CD4-positive, alpha-beta T cell treated with Interleukin-4 for 4 hours (primary cell): ENCODE results near the gene SRD5A3.

Experiments
- DNase-seq: peaks from one replicate; pipeline ENCODE4 v3.0.0-alpha.2; 2020

Gene SRD5A3

DNA sequence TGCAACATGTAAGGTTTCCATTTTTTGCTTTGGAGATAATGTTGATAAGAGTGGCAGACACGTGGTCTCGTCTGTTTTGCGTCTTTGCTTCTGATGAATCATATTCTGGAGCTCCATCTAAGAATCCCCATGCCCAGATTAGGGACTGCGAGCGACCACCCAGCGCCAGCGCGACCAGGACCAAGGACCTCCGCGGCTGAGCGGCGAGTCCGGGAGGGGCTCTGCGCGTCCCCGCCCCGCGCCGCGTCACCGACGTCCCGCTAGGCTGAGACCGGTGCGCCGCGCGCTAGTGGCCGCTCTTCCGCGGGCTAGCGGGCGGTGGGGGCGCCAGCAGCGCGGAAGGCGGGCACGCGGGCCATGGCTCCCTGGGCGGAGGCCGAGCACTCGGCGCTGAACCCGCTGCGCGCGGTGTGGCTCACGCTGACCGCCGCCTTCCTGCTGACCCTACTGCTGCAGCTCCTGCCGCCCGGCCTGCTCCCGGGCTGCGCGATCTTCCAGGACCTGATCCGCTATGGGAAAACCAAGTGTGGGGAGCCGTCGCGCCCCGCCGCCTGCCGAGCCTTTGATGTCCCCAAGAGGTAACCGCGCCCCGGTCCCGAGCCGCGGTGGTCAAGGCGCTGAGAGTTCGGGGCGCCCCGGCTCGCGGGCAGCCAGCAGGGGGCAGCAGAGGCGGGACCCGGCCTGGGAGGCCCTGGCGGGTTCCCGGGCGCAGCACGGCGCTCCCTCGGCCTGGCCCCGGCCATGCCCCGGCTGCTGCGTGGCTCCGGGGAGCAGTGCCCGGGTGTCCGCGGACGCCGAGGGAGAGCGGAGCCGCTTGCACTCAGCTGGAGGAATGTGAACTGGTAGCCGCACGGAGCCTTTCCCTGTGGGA is at the start of gene SRD5A3:
Gene SRD5A3 (plus strand): TSS at position 263 of the 871 bp plus-strand sequence. CDS start 95 bp downstream, at position 358.
- DNase-seq = peak; percentile 65

DNA sequence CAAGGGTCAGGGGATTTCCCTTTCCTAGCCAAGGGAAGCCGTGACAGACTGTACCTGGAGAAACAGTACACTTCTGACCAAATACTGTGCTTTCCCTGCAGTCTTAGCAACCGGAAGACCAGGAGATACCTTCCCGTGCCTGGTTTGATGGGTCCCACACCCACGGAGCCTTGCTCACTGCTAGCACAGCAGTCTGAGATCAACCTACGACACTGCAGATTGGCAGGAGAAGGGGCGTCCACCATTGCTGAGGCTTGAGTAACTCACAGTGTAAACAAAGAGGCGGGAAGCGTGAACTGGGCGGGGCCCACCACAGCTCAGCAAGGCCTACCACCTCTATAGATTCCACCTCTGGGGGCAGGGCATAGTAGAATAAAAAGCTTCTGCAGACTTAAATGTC is 48.7 kb upstream of the SRD5A3 start:
- no peak for DNase-seq

DNA sequence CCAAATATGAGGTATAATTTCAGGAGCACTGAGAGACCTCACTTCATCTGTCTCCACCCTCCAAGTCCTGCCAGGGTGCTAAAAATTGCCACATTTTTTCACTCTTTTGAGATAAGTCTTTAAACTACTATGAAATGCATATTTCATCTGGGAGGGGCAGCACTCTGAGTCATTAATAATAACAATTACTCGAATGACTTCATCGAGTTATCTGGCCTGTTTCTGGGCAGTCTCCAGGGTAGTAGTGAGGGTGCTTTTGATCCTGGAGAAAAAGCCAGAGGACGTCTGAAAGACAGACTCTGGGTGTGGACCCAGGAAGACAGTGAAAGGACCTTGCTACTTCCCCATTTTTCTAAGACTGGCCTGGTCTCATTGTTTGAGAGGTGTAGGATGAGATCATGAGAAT is 42.3 kb upstream of the SRD5A3 start:
- DNase-seq = no peak

DNA sequence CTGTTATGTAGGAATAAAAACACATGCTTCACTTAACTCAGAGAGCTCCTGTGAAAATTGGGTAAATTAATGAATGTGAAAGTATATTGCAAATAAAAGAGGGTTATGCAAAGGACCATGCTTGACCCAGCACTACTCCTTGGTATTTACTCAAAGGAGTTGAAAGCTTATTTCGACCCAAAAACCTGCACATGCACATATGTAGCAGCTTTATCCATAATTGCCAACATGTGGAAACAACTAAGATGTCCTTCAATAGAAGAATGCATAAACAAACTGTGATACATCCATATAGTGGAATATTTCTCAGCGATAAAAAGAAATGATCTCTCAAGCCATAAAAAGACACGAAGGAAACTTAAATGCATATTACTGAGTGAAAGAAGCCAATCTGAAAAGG is 41.7 kb upstream of the SRD5A3 start:
- no peak for DNase-seq

DNA sequence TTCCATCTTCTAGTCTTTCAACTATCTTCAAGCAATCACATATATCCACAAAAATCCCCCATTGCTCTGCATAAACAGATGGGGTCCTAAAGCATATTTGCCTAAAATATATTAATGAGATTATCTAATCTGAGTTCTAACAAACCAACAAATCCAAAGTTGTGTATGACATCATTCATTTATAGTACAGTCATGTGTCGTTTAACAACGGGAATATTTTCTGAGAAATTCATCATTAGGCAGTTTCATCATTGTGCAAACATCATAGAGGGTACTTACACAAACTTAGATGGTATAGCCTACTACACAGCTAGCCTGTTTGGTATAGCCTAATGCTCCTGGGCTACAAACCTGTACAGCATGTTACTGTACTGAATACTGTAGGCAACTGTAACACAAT is 38.0 kb upstream of the SRD5A3 start:
- no peak for DNase-seq

DNA sequence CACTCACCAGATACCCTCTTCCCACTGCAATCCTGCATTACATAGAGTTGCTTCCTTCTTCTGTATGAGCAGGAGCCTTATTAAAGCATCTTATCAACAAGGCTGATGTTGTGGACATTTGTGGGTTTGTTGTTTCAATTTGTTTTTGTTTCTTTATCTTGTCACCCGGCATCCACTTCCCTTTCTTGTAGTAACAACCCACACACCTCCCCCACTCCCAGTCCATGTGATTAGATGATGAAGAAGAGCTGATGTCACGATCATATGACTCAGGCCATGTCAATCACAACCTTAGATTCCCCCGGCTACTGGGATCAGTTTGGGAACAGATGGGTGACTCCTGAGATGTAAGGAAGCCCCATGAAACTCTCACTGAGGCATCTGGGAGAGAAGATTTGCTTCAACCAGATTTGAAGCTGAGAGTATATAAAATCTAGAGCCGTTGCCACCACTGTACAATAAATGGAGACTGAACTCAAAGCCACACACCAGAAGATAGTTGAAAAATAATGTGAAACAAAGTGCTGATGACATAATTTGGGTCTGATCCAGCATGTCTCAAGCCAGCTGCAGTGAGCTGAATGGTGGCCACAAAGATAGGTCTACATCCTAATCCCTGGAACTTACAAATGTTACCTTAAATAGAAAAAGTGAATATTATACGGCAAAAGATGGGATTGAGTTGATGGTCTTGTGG is 34.1 kb upstream of the SRD5A3 start:
- no peak for DNase-seq

DNA sequence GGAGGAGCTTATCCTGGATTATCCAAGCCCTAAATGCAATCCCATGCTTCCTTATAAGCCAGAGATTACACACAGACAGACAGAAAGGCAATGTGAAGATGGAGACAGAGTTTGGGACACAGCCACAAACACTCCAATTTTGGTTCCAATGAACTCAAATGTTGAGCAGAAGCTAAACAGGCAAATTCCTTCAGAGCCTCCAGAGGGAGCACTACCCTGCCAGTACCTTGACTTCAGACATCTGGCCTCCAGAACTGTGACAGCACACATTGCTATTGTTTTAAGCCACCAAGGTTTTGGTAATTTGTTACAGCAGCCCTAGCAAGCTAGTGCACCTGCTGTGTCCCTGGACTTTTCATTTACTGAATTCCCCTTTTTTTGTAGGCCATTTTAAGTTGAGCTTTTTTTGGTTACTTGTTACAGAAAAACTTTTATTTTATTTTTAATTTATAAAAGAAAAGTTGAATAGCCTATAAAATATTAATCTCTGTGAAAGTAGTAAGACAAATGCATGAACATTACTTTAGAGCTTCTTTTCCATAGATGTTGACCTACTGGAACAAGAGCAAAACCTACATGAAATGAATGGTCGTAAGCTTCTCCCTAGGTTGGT is 33.4 kb upstream of the SRD5A3 start:
- peak; percentile 37 for DNase-seq

DNA sequence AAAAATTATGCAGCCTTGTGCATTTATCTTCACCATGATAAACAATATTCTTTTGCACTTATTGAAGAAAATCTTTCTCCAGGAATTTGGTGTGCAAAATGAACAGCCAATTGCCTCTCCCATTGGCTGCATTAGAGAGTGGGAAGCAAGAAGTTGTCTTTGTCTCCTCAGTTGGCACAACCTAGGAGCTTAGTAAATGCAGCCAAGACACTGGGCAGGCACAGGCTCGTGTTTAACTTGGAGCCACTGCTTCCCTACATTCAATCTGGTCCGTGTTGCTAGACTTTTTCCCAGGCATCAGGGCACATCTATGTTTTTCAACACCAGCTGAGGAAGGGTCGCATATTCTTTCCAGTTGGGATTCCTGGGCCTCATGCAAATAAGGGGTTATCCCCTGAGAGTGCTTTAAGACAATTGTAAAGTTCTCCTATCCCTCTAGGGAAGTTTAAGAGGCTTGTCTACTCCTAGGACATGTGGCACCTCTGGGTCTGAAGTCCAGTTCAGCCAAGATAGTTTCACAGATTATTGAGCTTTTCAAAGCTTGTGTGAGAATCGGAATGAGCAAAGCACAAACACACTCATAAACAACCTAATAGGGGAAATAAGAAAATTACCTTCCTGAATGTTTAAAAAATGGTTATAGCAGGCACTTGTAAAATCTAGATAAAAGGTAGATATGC is 31.8 kb upstream of the SRD5A3 start:
- DNase-seq = no peak

DNA sequence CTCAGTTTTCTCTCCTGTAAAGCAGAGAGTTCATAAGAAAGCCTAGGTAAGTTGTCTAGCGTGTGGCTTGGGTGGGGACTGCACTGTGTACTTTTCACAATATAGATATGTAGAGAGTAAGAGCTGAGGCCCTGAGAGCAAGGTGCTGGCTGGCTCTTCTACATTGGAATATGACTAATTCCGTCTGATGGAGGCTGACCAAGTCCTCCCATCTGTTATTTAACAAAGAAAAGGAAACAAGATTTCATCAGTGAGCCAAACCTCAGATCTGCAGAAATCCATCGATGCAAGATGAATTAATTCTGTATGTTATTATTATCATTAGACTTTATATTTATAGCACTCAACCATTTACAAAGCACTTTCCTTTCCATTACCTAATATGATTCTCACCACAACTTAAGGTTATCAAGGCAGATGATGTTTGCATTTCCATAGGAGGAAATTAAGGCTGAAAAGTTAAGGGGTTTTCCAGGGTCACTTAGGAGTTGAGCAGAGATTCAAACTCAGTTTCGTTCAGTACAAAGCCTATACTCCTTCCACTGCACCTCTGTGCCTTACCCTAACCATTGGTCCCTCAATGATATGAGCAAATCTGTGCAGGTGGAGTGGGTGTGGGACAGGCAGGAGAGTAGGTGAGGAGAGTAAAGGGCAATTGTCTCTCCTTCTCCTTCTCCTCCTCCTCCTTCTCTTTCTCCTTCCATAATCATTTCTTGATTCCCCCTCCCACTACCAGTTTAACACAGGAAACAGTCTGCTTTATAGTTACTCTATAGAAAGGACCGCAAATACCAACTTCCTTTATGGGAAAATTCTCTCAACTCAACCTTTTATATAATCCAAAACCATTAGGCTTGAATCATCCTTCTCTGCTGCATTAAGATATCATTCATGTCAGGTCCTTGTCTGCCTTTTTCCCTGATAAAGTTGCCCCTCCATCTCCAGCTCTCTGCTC is 27.6 kb upstream of the SRD5A3 start:
- no peak for DNase-seq

DNA sequence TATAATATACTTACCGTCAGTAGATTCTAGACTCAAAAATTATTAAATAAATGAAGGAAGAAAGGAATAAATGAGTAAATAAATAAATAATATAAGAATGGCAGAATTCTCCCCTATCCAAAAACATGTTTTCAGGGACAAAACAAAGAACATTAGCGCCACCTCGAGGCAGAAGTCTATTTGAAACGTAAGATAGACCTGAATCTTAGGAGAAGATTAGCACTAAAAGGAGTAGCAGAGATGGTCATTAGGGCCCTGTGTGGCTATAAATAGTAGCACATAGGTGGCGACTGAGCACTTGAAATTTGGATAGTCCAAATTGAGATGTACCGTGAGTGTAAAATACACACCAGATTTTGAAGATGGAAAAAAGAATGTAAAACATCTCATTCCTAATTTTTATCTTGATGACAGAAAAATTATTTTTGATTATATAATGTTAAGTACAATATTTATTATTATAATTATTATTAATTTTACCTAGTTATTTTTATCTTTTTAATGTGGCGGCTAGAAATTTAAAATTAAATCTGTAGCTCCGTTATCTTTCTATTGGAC is 24.3 kb upstream of the SRD5A3 start:
- DNase-seq = peak; percentile 16

DNA sequence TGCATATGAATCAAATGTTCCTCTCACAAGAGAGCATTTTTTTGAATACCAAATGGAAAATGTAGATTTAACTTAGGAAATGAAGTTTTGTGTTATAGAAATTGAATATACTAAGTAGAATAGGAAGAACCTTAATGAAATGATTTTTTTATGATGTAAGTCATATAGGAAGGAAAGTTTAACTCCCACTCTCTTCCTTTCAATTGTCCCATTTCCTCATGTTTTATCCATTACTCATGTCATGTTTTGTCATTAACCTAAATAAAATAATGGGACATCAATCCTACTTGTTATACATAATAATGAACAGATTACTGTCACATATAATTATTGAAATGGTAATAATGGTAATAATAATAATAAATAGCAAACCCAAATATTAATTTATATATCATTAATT is 22.7 kb upstream of the SRD5A3 start:
- no peak for DNase-seq

DNA sequence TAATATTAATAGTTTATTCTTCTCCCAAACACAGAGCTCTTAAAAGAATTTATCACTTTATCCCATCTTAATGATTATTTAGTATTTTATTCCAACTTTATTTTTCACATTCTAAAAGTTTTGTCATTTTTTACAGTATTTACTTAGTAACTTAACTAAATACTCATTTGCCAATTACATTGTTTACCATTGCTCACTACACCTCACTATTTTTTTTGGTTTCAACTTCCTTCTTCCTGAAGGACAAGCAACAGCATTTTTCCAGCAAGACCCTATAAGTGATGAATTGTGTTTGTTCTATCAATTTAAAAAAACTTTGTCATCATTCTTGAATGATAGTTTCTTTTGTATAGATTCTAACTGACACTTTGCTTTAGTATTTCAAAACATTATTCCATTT is 19.4 kb upstream of the SRD5A3 start:
- DNase-seq = no peak

DNA sequence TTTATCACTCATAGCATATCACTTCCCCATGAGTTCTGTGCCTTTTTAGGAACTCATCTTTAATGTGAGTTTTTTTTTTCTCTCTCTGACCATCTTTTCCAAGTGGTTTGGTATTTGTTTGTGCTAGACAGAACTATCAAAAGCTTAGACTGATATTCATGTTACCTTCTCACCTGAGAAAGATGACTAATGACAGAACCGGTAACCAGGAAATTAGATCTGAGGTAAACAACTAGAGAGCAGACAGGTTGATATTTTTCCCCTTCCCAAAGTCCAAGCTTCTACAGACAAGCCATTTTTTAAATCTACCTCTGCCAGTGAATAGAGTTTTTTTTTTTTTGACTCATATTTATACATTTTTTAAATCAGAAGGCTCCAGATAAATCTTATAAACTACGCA is 17.0 kb upstream of the SRD5A3 start:
- no peak for DNase-seq

DNA sequence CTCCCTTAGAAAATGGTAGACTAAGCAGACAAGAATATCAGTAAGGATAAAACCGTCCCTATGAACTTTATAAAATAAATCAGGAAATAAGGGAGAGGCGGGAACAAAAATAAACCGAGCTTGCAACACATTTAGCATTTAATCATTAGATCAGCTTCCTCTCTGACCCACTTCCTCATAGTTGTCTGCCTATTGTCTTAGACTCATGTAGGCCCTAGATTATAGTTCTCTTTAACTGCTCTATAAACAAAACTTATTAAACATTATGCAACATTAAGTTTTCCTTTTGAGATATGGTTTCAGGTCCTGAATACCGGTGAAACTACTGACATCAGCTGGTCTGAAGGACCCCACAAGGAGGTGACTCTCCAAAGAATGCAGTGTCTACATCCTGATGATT is 15.8 kb upstream of the SRD5A3 start:
- no peak for DNase-seq

DNA sequence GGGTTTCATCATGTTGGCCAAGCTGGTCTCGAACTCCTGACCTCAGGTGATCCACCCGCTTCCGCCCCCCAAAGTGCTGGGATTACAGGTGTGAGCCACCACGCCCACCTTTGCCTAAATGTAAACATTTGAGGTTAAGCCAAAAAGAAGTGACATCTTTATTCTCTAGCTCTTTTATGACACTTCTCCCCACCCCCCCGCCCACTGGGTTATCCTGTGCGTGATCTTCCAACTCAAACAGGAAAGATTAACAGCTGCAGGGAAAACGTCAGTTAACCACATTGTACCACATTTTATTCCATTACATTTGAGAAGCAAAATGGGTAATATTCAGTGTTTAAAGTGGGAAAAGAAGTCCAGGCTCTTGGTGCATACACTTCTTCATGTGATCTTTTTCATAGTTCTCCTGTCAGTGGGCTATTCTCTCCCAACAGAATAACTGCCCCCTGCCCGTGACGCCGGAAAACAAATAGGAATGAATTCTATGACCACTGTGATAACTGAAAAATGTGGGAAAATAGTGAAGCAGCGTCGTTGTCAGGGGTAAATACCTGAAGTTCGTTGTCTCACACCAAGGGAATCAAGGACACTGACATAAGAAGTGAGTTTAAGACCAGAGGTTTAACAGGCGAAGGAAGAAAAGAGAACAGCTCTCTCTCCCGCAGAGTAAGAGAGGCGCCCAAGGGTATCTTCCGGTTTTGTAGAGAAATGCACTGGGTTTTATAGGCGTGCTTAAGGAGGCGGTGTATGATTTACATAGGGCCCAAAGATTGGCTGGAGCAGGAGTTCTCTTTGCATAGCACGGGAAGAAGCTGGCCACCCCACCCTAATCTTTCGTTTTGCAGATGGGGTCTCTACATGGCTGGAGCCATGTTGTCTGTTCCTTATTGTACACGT is 9.7 kb upstream of the SRD5A3 start:
- DNase-seq = no peak

DNA sequence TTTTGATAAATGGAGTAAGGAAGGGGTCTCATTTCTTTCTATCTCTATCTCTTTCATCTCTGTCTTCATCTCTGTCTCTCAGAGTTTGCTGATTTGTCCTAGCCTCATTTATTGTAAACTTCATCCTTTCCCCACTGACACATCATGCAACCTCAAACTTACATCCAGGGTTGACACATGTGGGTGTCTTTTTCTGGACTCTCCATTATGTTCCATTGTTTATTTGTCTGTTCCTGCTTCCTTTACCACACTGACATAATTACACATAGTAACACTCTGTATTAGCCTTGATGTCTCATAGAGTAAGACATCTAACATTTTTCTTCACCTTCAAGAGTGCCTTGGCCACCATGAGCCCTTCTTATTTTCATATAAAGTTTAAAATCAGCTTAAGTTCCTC is 8.1 kb upstream of the SRD5A3 start:
- DNase-seq = no peak

DNA sequence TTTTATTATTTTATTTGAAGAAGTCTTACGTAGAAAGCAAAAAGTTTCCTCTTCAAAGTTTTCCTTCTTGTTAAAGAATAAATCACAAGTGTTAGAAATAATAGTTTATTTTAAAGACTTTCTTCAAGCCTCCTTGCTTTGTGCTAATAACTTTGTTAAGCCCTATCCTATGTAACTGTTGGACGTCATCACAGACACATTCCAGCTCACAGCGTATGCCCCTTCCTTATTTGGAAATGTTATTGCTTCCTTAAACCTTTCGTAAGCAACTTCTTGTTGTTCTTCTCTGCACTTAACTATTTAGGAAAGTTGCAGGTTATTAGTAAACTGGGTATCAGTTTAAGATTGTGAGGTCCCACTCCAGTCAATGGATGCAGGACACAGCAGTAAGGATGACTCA is 7.6 kb upstream of the SRD5A3 start:
- DNase-seq = no peak

DNA sequence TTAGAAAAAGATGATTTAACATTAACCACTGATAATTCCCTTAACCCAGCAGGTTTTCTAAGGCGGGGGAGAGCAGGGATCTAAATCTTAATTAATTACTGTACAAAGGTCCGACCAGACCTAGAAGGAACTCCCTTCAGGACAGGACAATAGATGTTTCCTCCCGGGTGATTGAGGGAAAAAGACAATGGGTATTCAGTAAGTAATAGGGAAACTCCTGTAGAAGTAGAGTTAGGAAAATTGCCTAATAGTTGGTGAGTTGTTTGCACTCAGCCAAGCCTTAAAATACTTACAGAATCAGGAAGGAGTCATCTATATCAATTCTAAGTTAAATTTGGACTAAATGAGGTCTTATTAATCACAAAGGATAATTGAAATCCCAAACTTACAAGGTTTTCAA is 5.8 kb upstream of the SRD5A3 start:
- DNase-seq = no peak

DNA sequence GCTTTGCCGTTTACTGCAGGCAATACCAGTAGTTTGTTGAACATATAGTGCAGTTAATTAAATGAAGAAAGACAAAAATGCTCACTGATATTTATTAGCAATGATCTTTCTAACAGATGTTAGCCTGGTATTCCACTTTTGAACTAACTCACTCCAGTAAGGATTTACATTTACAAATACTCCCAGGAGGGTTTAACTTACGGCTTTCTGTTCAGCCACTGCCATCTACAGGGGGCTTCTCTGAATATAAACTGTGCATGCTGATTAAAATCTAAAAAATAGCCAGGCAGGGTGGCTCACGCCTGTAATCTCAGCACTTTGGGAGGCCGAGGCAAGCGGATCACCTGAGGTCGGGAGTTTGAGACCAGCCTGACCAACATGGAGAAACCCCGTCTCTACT is 2.2 kb upstream of the SRD5A3 start:
- no peak for DNase-seq

DNA sequence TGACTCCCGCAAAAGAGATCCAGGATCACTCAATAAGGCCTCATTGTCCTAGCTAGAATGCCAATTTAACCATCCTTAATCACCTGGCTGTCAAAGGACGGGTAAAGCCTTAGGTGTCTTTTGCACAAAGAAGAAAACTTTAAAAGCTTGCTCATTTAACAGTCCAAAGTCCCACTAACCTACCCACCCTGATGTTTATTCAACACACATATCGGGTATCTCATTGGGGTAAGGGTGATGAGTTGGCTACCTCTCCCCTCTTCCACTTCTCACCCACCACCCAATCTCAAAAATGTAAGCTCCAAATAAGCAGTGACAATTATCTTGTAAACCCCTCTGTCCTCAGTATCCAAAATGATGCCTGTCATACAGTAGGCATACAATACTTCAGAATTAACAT is 988 bp upstream of the SRD5A3 start:
- no peak for DNase-seq

DNA sequence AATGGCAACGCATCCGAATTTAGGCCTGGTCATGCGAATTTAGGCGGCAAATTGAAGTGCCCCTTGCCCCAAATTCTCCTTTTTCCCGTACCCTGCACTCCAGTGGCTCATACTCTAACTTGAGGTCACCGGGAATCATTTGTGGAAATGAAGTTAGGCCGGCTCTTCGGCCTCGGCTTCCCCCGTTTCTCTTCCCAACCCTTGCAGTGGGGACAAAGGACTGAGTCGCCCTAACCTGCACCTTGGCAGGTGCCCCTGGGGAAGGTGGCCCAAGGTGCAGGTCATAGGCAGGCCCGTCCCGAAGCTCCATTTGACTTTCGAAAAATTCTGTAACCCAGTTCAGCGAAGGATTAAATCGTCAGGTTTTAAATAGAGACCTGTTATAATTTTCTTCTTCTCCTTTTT is 811 bp downstream of the SRD5A3 start:
- DNase-seq = no peak
